ENCODE data around the gene CCR5. TPM values are rescaled to one million over a fixed set of nuclear protein-coding genes. Genes with fewer than 3 reads are reported as not detected.

The CCR5 gene
- total and polyA plus RNA-seq, 2 of the 13 experiments (the other 11 are each of a cell fraction or from before 2014, with no cell fraction given) = not detected

- no peak for TF ChIP-seq ZNF687 (CRISPR knock-in tag; IDR thresholded peaks at IDR 0.05)
Observed at GRCh38 chr3:46356909-46357308, 13.8 kb upstream of the CCR5 start (continued).

- in situ Hi-C loops (cut with HindIII; ENCODE audit: extremely low pct_ligation_motif_present, low pct_unique_long_range_greater_than_20kb) = no loop called here
Observed at GRCh38 chr3:46358466-46358865, 12.3 kb upstream of the CCR5 start.

More at GRCh38 chr3:46358466-46358865, 12.3 kb upstream of the CCR5 start:
- DNase-seq (ENCODE audit: low spot score) (no peak), FAIRE-seq (no peak), ATAC-seq (no peak)
- Histone ChIP-seq H2AFZ (ENCODE audit: low read length) (no peak overlapping the region), H3K4me2 (ENCODE audit: low read depth, low read length) (no peak overlapping the region), H3K9ac (ENCODE audit: insufficient read depth, low read depth, low read length) (no peak overlapping the region), H3K36me3 (replicated peaks in 1 of 2; ENCODE audit: control insufficient read depth in 1 of 2, insufficient read depth in 2 of 2, low read length in 2 of 2) (no peaks in the 10 kb centered on the region), H3K27ac (ENCODE audit: extremely low read length, insufficient read depth, low read length) (no peak overlapping the region), H4K20me1 (ENCODE audit: insufficient read depth, low read length) (no peaks in the 10 kb centered on the region), H3K79me2 (ENCODE audit: insufficient read depth, low read length) (no peaks in the 10 kb centered on the region), H3K27me3 (ENCODE audit: control insufficient read depth in 1 of 2, insufficient read depth in 2 of 2, low read length in 2 of 2) (peaks cover 0 to 9% of the 10 kb centered on the region in 2 experiments; a peak in 2 of 5 replicates), H3K4me3 (replicated peaks in 1 of 3; ENCODE audit: insufficient read depth in 1 of 3, low read depth in 2 of 3, low read length in 3 of 3) (no peak overlapping the region), H3K4me1 (ENCODE audit: insufficient read depth, low read length) (no peaks in the 10 kb centered on the region), H3K9me3 (ENCODE audit: low read length) (no peaks in the 10 kb centered on the region)
- 40% methylated on average over 6 of the region's 6 CpGs for WGBS (ENCODE audit: low lambda C conversion rate)
- no peak for TF ChIP-seq RELA (CRISPR knock-in tag; IDR thresholded peaks at IDR 0.05)
- TF ChIP-seq GPBP1L1 (CRISPR knock-in tag; IDR thresholded peaks at IDR 0.05) = no peak
- TF ChIP-seq GTF3A (CRISPR knock-in tag; conservative IDR thresholded peaks at IDR 0.05) = no peak
- CTCF ChIA-PET (ENCODE audit: low intra/inter-chr PET ratio, low total read pairs) = no interaction called here
- POLR2A ChIA-PET = no interaction called here
- no TSS peak for BruUV-seq (replicated peaks)
- intact Hi-C loops (cut with micrococcal nuclease; ENCODE audit: unreplicated experiment) = no loop called here
